Measurements from ENCODE around the gene MYMK.

MYMK gene

DNA sequence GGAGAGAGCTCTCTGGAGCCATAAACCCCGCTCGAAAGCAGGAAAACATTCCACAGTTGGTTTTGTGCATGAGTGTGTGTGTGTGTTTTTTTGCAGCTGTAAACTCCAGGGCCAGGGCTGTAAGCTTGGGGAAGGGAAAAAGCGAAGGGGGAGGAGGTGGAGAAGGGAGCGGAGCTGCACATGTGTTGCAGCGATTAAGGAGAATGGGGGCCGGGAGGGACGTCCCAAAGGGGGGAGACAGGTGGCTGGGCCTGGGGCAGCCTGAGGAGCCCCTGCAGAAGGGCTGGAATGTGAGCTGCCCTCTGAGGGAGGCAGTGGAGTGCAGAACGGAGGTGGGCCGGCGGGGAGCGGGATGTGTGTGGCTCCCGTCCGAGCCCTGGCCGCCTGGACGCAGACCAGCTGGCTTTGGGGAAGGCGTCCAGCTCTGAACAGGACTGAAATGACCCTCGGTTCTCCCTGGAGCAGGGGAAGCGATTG, 2.7 kb upstream of the MYMK start:
- TF ChIP-seq, protein P1, sequence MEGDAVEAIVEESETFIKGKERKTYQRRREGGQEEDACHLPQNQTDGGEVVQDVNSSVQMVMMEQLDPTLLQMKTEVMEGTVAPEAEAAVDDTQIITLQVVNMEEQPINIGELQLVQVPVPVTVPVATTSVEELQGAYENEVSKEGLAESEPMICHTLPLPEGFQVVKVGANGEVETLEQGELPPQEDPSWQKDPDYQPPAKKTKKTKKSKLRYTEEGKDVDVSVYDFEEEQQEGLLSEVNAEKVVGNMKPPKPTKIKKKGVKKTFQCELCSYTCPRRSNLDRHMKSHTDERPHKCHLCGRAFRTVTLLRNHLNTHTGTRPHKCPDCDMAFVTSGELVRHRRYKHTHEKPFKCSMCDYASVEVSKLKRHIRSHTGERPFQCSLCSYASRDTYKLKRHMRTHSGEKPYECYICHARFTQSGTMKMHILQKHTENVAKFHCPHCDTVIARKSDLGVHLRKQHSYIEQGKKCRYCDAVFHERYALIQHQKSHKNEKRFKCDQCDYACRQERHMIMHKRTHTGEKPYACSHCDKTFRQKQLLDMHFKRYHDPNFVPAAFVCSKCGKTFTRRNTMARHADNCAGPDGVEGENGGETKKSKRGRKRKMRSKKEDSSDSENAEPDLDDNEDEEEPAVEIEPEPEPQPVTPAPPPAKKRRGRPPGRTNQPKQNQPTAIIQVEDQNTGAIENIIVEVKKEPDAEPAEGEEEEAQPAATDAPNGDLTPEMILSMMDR (IDR thresholded peaks at IDR 0.05; ENCODE audit: borderline replicate concordance, control extremely low read depth, extremely low read depth, insufficient read depth, missing control alignments) = no peak
- no peak for DNase-seq (ENCODE audit: low spot score)
- in situ Hi-C loops (cut with MboI; ENCODE audit: low sequenced_read_pairs, unreplicated experiment) = loop anchor here (25.0 kb wide), 1 partner anchor 210 kb away; the partner anchor contains the start of gene SARDH

DNA sequence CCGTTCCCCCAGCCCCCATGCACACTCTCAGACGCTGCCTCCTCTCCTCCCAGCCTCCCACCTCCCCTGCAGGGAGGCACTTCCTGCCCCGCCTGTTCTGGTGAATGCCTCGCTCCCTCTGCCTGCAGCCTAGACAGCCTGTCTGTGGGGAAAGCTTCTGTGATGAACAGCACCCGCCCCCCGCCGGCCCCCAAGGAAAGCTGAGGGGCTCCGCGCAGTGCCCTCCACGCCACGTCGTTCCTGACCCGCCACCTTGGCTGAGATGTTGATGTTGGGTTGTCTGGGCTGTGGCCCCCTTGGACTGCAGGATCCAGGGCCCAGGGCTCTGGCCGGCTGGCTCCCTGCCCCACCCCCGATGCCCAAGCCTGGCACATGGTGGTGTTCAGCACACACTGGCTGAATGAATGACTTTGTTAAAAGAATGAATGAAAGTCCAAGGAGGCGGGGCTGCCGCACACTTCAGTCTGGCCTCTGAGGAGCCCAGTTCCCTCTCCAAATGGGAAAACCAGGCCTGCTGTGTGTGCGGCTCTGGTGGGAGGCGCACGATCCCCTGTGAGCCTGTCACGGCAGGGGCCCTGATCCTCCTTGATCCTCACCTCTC, 2.1 kb upstream of the MYMK start:
- in situ Hi-C loops (cut with MboI; ENCODE audit: low sequenced_read_pairs, unreplicated experiment) = loop anchor here (25.0 kb wide), 1 partner anchor 210 kb away; the partner anchor contains the start of gene SARDH
- DNase-seq (ENCODE audit: low spot score) = no peak
- TF ChIP-seq, protein P1 (IDR thresholded peaks at IDR 0.05; ENCODE audit: borderline replicate concordance, control extremely low read depth, extremely low read depth, insufficient read depth, missing control alignments) = no peak

- no peak for DNase-seq (ENCODE audit: low spot score)
- TF ChIP-seq, protein P1 (IDR thresholded peaks at IDR 0.05; ENCODE audit: borderline replicate concordance, control extremely low read depth, extremely low read depth, insufficient read depth, missing control alignments) = no peak
- in situ Hi-C loops (cut with MboI; ENCODE audit: low sequenced_read_pairs, unreplicated experiment) = loop anchor here (25.0 kb wide), 1 partner anchor 212 kb away; the partner anchor contains the start of gene SARDH
Measured at GRCh38 chr9:133525677-133526076, 918 bp upstream of the MYMK start.

DNA sequence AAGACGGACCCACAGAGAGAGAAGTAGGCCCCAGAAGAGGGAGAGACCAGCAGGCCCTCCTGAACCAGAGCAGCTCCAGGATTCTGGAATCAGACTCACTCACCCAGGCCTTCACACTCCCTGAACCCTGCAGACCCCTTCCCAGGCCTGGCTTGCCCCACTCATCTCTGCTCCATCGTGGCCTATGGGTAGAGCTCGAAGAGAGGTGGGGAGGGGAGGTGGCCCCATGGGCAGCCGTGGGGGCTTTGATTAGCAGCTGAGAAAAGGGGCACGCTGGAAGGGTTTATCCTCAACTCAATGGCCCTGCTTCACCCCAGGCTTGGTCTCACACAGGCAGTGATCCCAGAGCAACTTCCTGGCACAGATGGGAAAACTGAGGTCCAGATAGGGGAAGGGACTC, 613 bp downstream of the MYMK start:
- DNase-seq (ENCODE audit: low spot score) = no peak
- TF ChIP-seq, protein P1 (IDR thresholded peaks at IDR 0.05; ENCODE audit: borderline replicate concordance, control extremely low read depth, extremely low read depth, insufficient read depth, missing control alignments) = no peak
- in situ Hi-C loops (cut with MboI; ENCODE audit: low sequenced_read_pairs, unreplicated experiment) = no loop called here

DNA sequence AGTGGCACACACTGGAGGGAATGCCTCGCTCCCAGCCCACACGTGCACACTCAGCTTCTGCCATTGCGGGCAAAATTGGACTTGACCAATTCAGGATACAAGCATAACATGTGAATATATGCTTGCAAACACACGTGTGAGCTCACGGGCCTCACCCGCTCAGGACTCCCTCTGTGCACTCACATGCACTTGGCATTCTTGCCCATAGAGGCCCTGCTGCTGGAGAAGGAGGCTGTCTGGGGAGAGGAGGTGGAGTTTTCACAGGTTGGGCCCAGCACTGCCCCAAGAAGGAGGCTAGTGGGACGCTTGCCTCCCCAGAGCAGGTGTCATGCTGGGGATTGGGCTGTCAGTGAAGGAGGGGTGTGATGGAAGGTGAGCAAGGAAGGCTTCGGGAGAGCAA, 1.7 kb downstream of the MYMK start:
- DNase-seq (ENCODE audit: low spot score) = no peak
- TF ChIP-seq, protein P1 (IDR thresholded peaks at IDR 0.05; ENCODE audit: borderline replicate concordance, control extremely low read depth, extremely low read depth, insufficient read depth, missing control alignments) = no peak
- in situ Hi-C loops (cut with MboI; ENCODE audit: low sequenced_read_pairs, unreplicated experiment) = no loop called here

DNA sequence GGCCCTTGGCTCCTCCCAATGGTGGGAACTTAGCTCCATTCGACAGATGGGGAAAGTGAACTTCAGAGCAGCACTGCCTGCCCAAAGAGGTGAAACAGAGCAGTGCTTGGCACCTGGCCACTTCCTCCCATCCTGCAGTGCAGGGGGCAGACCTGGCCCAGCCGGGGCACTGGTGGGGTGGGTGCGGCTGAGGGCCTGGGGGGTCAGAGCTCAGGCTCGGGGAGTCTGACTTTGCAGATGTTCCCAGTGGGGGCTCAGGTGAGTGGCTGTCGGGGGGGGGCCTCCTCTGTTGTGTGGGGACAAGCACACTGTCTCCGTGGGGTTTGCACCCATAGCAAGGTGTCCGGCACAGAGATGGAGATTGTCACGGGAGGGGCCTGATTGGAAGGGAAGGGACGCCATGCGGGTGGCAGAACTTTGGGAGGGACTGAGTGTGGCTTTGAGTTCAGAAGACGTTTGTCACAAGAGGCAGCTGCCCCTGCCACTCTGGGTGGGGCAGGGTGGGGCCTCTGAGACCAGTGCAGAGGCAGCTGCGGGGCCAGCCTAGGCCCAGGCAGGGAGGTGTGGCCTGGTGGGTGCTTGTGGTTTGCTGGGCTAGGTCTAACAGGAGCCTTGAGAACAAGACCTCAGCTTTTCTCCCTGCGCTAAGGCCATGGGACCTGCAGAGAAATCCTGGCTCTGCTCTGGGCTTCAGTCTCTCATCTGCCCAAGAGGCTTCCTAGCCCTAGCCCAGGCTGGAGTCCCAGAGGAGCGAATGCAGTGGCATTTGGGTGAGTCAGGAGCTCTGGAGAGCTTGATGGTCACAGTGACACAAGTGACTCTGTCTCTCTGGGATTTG, 2.5 kb downstream of the MYMK start:
- in situ Hi-C loops (cut with MboI; ENCODE audit: low sequenced_read_pairs, unreplicated experiment) = no loop called here
- TF ChIP-seq, protein P1 (IDR thresholded peaks at IDR 0.05; ENCODE audit: borderline replicate concordance, control extremely low read depth, extremely low read depth, insufficient read depth, missing control alignments) = no peak
- no peak for DNase-seq (ENCODE audit: low spot score)
